Fibroblast of mammary gland (primary cell): ENCODE data around the gene DENND11.

Source experiments
- DNase-seq: peaks from one replicate; pipeline ENCODE4 v3.0.0-alpha.2; 2010; ENCODE audit warnings: low read depth
- H3K4me3 ChIP-seq: 2 replicates; pipeline ENCODE4 v1.5.1; 2011; ENCODE audit warnings: low read depth, mild to moderate bottlenecking, low read length, moderate library complexity; ENCODE audit not compliant: control insufficient read depth
- TF ChIP-seq, protein P1 (sequence below): conservative IDR thresholded peaks from 2 replicates; pipeline ENCODE4 v1.5.1; 2011; ENCODE audit warnings: low read depth, low read length, inconsistent platforms; ENCODE audit not compliant: control insufficient read depth, insufficient read depth

Gene DENND11

DNA sequence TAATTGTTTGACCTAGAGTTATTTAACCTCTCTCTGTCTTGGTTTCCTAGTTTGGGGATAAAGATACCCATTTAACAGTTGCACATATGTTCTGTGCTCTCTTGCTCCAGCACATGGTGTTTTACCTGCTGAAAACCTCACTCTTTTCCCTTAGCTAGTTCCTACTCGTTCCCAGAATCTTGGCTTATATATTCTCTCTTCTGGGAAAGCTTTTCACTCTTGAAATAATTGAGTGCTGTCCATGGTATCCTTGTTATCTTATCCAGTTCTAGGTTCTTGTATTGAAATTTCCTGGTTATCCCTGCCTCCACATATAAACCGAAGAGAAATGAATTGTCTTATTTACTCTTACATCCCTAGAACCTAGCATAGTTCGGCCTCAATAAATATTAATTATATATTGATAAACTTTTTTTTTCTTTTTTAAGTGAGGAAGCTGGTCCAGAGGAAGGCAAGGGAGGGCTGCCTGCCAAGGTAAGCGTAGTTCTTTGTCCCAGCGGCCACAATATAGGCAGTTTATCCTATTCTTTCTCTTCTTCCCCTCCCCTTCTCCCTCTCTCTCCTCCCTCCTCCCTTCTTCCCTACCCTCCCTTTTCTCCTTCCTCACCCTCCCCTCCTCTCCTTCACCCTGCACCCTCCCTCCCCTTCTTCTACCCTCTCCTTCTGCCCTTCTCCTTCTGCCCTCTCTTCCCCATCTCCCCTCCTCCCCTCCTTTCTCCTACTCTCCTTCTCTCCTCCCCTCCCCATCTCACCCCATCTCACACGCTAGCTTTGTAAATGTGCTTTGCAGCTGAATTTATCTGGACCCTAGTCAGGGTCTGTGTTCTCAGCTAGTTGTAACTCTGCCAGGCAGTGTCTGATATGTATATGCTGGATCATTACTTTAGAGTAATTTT is 14.1 kb upstream of the DENND11 start:
- TF ChIP-seq, protein P1, sequence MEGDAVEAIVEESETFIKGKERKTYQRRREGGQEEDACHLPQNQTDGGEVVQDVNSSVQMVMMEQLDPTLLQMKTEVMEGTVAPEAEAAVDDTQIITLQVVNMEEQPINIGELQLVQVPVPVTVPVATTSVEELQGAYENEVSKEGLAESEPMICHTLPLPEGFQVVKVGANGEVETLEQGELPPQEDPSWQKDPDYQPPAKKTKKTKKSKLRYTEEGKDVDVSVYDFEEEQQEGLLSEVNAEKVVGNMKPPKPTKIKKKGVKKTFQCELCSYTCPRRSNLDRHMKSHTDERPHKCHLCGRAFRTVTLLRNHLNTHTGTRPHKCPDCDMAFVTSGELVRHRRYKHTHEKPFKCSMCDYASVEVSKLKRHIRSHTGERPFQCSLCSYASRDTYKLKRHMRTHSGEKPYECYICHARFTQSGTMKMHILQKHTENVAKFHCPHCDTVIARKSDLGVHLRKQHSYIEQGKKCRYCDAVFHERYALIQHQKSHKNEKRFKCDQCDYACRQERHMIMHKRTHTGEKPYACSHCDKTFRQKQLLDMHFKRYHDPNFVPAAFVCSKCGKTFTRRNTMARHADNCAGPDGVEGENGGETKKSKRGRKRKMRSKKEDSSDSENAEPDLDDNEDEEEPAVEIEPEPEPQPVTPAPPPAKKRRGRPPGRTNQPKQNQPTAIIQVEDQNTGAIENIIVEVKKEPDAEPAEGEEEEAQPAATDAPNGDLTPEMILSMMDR = no peak

DNA sequence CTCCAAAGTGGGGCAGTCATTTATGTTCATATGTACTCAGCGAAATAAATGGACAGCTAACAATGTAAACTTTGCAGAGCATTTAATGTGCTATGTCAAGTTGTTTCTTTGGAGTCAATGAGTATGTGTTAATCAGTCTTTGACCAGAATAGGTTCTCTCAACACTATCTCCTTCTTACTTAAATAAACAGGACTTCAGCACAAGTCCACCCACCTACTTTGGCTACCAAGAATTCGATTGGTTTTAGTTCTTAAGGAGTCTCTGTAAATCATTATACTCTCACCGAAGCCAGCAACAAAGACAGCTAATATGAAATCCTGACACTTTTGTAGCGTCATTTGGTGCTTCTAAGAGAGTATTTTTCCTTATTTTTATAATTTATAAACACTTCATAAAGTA is 13.1 kb upstream of the DENND11 start:
- H3K4me3 ChIP-seq = no peak overlapping the region
- TF ChIP-seq, protein P1 = no peak
- no peak for DNase-seq

More for the DNA sequence above, 14.1 kb upstream of the DENND11 start:
- no peak overlapping the region for H3K4me3 ChIP-seq
- no peak for DNase-seq

DNA sequence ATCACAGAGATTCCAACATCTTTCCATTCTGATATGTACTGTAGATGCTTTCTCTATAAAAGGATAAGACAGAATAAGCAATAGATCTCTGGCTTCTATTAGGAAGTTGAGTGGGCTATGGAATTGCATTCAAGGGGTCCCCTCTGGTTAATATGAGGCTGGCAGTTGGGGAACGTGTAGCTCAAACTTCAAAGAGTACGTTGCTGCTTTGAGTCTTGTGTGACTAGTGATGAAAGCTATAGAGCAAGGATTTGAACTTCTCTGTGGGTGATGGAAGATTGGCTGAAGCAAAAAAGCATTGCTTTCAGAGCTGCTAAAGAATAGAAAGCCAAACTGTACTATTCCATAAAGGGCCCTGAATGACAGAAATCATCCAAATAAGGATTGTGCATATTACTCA is 12.6 kb upstream of the DENND11 start:
- TF ChIP-seq, protein P1 = no peak
- no peak overlapping the region for H3K4me3 ChIP-seq
- DNase-seq = no peak

DNA sequence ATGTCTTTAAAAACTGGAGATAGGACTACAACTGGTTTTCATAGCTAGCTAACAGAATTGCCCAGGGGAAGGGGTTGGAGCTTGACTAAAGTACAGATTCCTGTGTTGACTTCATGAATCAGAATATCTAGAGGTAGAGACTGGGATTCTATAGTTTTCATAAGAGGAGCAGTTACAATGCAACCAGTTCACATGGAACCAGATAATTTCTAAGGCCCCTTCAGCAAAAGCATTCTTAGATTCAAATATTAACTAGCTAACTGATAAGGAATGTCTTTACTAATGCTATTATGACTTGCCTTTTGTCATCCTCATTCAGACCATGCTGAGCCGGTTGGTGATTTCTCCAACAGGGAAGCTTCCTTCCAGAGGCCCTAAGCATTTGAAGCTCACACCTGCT is 11.9 kb upstream of the DENND11 start:
- TF ChIP-seq, protein P1 = no peak
- DNase-seq = no peak

DNA sequence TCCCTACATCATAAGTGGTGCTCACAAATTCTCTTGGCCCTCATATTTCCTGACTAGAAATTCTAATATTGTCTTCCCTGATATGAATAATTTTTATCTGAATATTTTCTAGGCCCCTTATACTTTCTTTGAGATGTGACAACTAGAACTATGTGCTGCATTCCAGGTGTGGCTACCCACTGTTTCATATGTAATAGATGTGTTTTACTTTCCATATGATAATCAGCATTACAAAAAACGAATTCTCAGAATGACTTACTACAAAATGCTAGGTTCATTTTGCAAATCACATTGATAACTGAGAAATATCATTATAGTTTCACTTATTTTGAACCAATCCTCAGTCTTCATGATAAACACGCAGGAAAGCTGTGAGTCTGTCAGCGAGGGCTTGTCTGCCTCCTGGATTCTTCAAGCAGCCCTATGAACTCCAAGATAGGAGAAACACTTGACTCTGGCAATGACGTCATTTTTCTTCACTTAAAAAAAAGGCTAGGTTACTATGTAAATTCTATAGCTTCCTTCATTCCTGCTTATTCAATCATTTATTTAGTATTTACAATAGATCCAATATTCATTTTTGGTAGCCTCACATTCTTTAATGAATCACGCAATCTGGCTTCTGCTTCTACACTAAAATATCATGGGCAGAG is 10.8 kb upstream of the DENND11 start:
- DNase-seq = no peak
- TF ChIP-seq, protein P1 = no peak
- H3K4me3 ChIP-seq = no peak overlapping the region

More for the DNA sequence above, 11.9 kb upstream of the DENND11 start:
- H3K4me3 ChIP-seq = no peak overlapping the region

DNA sequence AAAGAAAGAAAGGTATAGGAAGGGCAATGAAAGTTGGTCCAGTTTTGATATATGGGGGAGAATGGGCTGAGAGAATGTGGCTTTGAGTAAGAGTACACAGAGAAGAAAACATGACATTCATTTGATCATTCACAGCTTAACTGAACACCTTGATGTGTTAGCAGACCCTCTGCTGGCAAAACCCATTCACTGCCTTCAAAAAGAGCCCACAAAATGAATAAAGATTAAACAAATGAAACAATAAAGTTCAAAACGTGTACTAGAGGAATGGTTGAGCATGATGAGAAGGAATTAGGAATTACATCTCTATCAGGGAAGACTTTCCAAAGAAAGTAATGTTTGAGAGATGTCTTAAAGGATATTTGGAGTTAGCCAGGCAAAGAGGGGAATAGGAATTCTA is 8.3 kb upstream of the DENND11 start:
- no peak for DNase-seq

More for the DNA sequence above, 8.3 kb upstream of the DENND11 start:
- H3K4me3 ChIP-seq = no peak overlapping the region
- TF ChIP-seq, protein P1 = no peak
